GM04503 (cell line): ENCODE data around the gene MYLK.
A peak's percentile ranks its signal among the peaks of the same experiment; 100 is the strongest.

Experiments used
- DNase-seq: peaks from one replicate; pipeline ENCODE4 v3.0.0-alpha.2; 2012; ENCODE audit warnings: low read depth

The MYLK gene

GRCh38 chr3:123695731-123696640 lies 188.1 kb downstream of the MYLK start:
- DNase-seq, result no peak

- no peak for DNase-seq
Measured at GRCh38 chr3:123695152-123695551, 189.0 kb downstream of the MYLK start.

- DNase-seq, result no peak
Measured at GRCh38 chr3:123694366-123695087, 189.6 kb downstream of the MYLK start.

- DNase-seq, result no peak
Measured at GRCh38 chr3:123693584-123694190, 190.4 kb downstream of the MYLK start.

GRCh38 chr3:123692671-123693070 lies 191.5 kb downstream of the MYLK start:
- DNase-seq, result no peak

GRCh38 chr3:123692041-123692440 lies 192.1 kb downstream of the MYLK start:
- DNase-seq, result no peak

- DNase-seq, result no peak
Measured at GRCh38 chr3:123689831-123690230, 194.3 kb downstream of the MYLK start.

- peak; percentile 97 for DNase-seq
Measured at GRCh38 chr3:123688241-123688747, 195.8 kb downstream of the MYLK start.

- DNase-seq, result no peak
Measured at GRCh38 chr3:123687286-123687685, 196.8 kb downstream of the MYLK start.

- no peak for DNase-seq
Measured at GRCh38 chr3:123686251-123686650, 197.9 kb downstream of the MYLK start.

GRCh38 chr3:123685780-123686179 lies 198.4 kb downstream of the MYLK start:
- no peak for DNase-seq

- no peak for DNase-seq
Measured at GRCh38 chr3:123684636-123685035, 199.5 kb downstream of the MYLK start.

- no peak for DNase-seq
Measured at GRCh38 chr3:123684209-123684608, 199.9 kb downstream of the MYLK start.

- no peak for DNase-seq
Measured at GRCh38 chr3:123683505-123684154, 200.5 kb downstream of the MYLK start.

GRCh38 chr3:123682781-123683504 lies 201.2 kb downstream of the MYLK start:
- no peak for DNase-seq

GRCh38 chr3:123682302-123682701 lies 201.8 kb downstream of the MYLK start:
- no peak for DNase-seq

GRCh38 chr3:123679712-123680386 lies 204.3 kb downstream of the MYLK start:
- no peak for DNase-seq

- peak; percentile 82 for DNase-seq
Measured at GRCh38 chr3:123678108-123678511, 206.0 kb downstream of the MYLK start.

- DNase-seq, result no peak
Measured at GRCh38 chr3:123672429-123673146, 211.5 kb downstream of the MYLK start.

GRCh38 chr3:123670743-123671142 lies 213.4 kb downstream of the MYLK start:
- no peak for DNase-seq
